CD1c-positive myeloid dendritic cell (primary cell): Measurements from ENCODE around the gene C10orf143.

Experiments used
- DNase-seq: peaks from one replicate; pipeline ENCODE4 v3.0.0-alpha.2; 2016; ENCODE audit errors: extremely low spot score

The C10orf143 gene

DNA sequence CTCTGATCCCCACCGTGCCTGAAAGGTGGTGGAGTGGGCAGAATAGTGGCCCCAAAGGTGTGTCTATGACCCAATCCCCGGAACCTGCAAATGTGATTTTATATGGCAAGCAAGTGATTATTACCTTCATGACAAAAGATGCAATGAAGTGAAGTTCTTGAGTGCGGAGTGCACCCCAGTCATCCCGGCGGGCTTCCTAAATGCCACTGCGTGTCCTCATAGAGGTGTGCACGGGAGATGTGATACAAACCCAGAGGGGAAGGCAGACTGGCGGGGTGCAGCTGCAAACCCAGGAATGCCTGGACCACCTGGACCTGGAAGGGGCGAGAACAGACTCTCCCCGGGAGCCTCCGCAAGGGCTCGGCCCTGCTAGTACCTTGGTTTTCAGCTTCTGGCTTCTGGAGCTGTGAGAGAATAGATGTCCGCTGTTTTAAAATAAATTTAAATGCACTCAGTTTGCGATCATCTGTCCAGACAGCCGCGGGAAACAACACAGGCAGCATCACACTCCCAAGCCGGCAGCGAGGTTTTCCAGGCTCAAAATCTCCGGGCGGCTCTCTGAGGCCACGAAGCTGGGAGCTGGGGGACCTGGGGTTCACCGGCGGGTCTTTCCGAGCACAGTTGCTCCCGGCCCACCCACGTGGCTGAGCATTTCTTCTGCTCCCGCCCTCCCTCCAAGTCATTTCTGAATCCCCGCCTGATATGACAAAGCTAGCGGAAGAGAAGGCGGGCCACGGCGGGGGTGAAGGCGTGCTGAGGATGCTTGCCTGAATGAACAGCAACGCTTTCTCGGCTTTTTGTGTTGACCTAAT lies 96.2 kb downstream of the C10orf143 start:
- DNase-seq = no peak
